ENCODE data around the gene APOH.

DNA sequence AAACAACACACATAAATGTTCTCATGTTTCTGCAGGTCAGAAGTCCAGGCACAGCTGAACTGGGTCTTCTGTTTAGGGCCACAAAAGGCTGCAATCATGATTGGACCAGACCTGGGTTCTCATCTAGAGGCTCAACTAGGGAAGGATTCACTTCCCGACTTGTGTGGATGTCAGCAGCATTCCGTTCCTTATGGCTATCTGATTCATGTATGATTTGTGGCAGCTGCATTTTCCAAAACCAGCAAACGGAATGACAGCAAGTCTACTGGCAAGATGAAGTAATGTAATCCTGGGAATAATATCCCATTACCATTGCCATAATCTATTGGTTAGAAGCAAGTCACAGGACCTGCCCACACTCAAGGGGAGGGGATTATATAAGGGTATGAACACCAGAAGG lies 59.4 kb downstream of the APOH start:
- no peak for TF ChIP-seq POLR2A (IDR thresholded peaks at IDR 0.05)
- TF ChIP-seq POLR2AphosphoS5 (IDR thresholded peaks at IDR 0.05): no peak

Measured in spleen (tissue), 3 donors.